HepG2 (cell line): Measurements from ENCODE around the gene SMAP2. TPM values are rescaled to one million over a fixed set of nuclear protein-coding genes. Genes with fewer than 3 reads are reported as not detected.
A peak's percentile ranks its signal among the peaks of the same experiment; 100 is the strongest.

Experiments used
- ARID4A ChIP-seq: sonication (generic); formaldehyde crosslinking; IDR thresholded peaks from 2 replicates; pipeline ENCODE4 v1.5.0; 2020; ENCODE audit warnings: mild to moderate bottlenecking, missing genetic modification reagents, borderline replicate concordance
- ATF6 ChIP-seq: sonication (generic); formaldehyde crosslinking; conservative IDR thresholded peaks from 2 replicates; pipeline ENCODE4 v1.4.0; 2020; ENCODE audit warnings: missing genetic modification reagents
- CENPT ChIP-seq: sonication (generic); formaldehyde crosslinking; IDR thresholded peaks from 2 replicates; pipeline ENCODE4 v1.8.0; 2022; ENCODE audit warnings: low read depth, mild to moderate bottlenecking, moderate library complexity, missing genetic modification reagents
- DMTF1 ChIP-seq: sonication (generic); formaldehyde crosslinking; IDR thresholded peaks from 2 replicates; pipeline ENCODE4 v1.4.0; 2020; ENCODE audit warnings: mild to moderate bottlenecking, missing genetic modification reagents
- GATAD1 ChIP-seq: IDR thresholded peaks from 2 replicates; pipeline ENCODE4 v1.6.1; 2016; ENCODE audit warnings: missing genetic modification reagents, missing compliant biosample characterization
- GATAD2A ChIP-seq: IDR thresholded peaks from 2 replicates; pipeline ENCODE4 v1.6.1; 2016
- HBP1 ChIP-seq: IDR thresholded peaks from 2 replicates; pipeline ENCODE4 v1.6.1; 2016; ENCODE audit warnings: low read depth, control low read depth
- JDP2 ChIP-seq: sonication (generic); formaldehyde crosslinking; IDR thresholded peaks from 2 replicates; pipeline ENCODE4 v1.8.1; 2022; ENCODE audit warnings: missing genetic modification reagents, borderline replicate concordance
- NFKBIZ ChIP-seq: IDR thresholded peaks from 2 replicates; pipeline ENCODE4 v1.6.1; 2018; ENCODE audit warnings: missing genetic modification reagents, missing compliant biosample characterization
- RXRA ChIP-seq: sonication (generic); formaldehyde crosslinking; IDR thresholded peaks from 2 replicates; pipeline ENCODE4 v1.5.1; 2020; ENCODE audit warnings: missing genetic modification reagents
- RXRB ChIP-seq: IDR thresholded peaks from 2 replicates; pipeline ENCODE4 v1.6.1; 2016; ENCODE audit warnings: borderline replicate concordance, missing genetic modification reagents, missing compliant biosample characterization
- SMC3 ChIP-seq: IDR thresholded peaks from 2 replicates; pipeline ENCODE4 v1.6.1; 2011; ENCODE audit warnings: low read length, improper control_type of control experiment
- TFE3 ChIP-seq: IDR thresholded peaks from 2 replicates; pipeline ENCODE4 v1.6.1; 2016
- THAP7 ChIP-seq: sonication (generic); formaldehyde crosslinking; IDR thresholded peaks from 2 replicates; pipeline ENCODE4 v1.8.1; 2023; ENCODE audit warnings: mild to moderate bottlenecking, missing genetic modification reagents
- ZSCAN21 ChIP-seq: sonication (generic); formaldehyde crosslinking; IDR thresholded peaks from 2 replicates; pipeline ENCODE4 v1.8.0; 2022; ENCODE audit warnings: mild to moderate bottlenecking, missing genetic modification reagents, moderate library complexity, borderline replicate concordance
- polyA plus RNA-seq, 8 experiments: library from polyadenylated mRNA; depleted of rRNA in 3 of 8; stranded (reverse) in 7 of 8; unstranded in 1 of 8; fragments of >200 nt; fragmentation: Illumina TruSeq in 4 of 8; extraction: Trizol in 4 of 8; gene quantifications; 2 replicates each; pipeline versions ENCODE4 v1.2.1 to v1.2.3, GENCODE V29; 2011 to 2016; ENCODE audit warnings: low read depth in 4 of 8, missing spikeins in 1 of 8, mixed read lengths in 1 of 8; ENCODE audit not compliant: insufficient read depth in 1 of 8
- total RNA-seq, 5 experiments: library from RNA; depleted of rRNA; stranded (reverse); fragments of >200 nt; fragmentation: Illumina TruSeq; extraction: Trizol; gene quantifications; 2 replicates each; pipeline ENCODE4 v1.2.3, GENCODE V29; 2016; ENCODE audit warnings: low read depth in 1 of 5

Gene SMAP2
- total and polyA plus RNA-seq, 2 of the 13 experiments (the other 11 are each of a cell fraction or from before 2014, with no cell fraction given) = 19.0 to 22.3 TPM

- TF ChIP-seq DMTF1 (CRISPR knock-in tag) (no peak), HBP1 (CRISPR knock-in tag) (peak; percentile 99), ATF6 (CRISPR knock-in tag) (no peak), RXRA (CRISPR knock-in tag) (peak; percentile 76; the same call in 1 of the 2 replicates), SMC3 (no peak), THAP7 (peak; percentile 61; the same call in 1 of the 2 replicates), JDP2 (CRISPR knock-in tag) (no peak), RXRB (no peak), CENPT (CRISPR knock-in tag) (0 out of 2 replicates have a peak, but pooled peaks have one; percentile 35), ZSCAN21 (CRISPR knock-in tag) (0 out of 2 replicates have a peak, but pooled peaks have one; percentile 27), GATAD2A (CRISPR knock-in tag) (no peak), ARID4A (CRISPR knock-in tag) (peak; percentile 60), GATAD1 (CRISPR knock-in tag) (peak; percentile 63), NFKBIZ (CRISPR knock-in tag) (0 out of 2 replicates have a peak, but pooled peaks have one; percentile 34), TFE3 (CRISPR knock-in tag) (0 out of 2 replicates have a peak, but pooled peaks have one; percentile 15)
These were observed at the start of gene SMAP2 (continued) for GRCh38 chr1:40373323-40374283.
